ENCODE data around the gene MGAT4A.

- TF ChIP-seq CTCF (IDR thresholded peaks at IDR 0.05; ENCODE audit: low read depth, low read length), result no peak
- TF ChIP-seq POLR2A (IDR thresholded peaks at IDR 0.05; ENCODE audit: extremely low read depth, insufficient read length), result no peak
- no peak for TF ChIP-seq MAX (IDR thresholded peaks at IDR 0.05; ENCODE audit: low read depth, low read length)
- no peak for TF ChIP-seq MYC (IDR thresholded peaks at IDR 0.05; ENCODE audit: low read depth, low read length)
These were observed 67.3 kb downstream of the MGAT4A start for GRCh38 chr2:98663511-98664090.
